Measurements from ENCODE around the gene PAPOLG.
"Not testable (repeated sequence)": the region's sequence is repeated elsewhere in the genome, so short reads cannot be mapped to it uniquely, and the experiment has no call there.

The PAPOLG gene

DNA sequence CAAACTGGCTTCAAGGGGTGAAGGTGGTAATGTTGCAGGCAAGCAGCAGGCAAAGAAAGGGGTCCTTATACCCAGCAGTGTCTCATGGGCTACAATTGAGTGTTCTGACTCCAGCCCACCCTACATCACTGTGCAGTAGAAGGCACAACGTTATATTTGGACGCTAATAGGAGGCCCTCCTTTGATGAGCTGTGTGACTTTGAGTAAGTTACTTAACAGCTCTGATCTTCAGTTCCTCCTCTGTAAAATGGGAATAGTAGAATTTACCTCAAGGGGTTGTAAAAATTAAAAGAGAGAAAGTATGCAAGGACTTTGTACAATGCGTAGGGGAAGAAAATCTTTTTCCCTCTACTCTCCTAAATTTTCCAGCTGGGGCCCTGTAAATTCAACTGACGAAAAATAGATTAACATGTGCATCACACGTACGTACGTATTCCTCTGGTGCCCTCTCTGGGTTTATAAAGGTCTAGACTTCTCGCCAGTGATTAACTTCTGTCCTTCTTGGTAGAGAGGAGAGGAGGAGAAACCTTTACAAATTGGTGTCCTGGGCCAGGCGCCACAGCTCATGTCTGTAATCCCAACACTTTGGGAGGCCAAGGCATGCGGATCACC, 67.7 kb downstream of the PAPOLG start:
- no peaks in the 10 kb centered on the region for H3K36me3 ChIP-seq (ENCODE audit: control insufficient read depth in 2 of 2, insufficient read depth in 2 of 2, low read length in 2 of 2)
- no peak overlapping the region for H3K9ac ChIP-seq (ENCODE audit: low read length in 2 of 2)
- no peak overlapping the region for H3K4me3 ChIP-seq (ENCODE audit: low read length in 2 of 2)
- H3K27ac ChIP-seq (ENCODE audit: low read length) = no peak overlapping the region
- no peaks in the 10 kb centered on the region for H3K9me3 ChIP-seq (ENCODE audit: control insufficient read depth in 2 of 2, low read length in 2 of 2)
- H3K4me1 ChIP-seq (ENCODE audit: control insufficient read depth, insufficient read depth, low read length) = no peaks in the 10 kb centered on the region
- H3K27me3 ChIP-seq (ENCODE audit: control insufficient read depth in 1 of 2, insufficient read depth in 2 of 2, low read length in 2 of 2) = no peaks in the 10 kb centered on the region

DNA sequence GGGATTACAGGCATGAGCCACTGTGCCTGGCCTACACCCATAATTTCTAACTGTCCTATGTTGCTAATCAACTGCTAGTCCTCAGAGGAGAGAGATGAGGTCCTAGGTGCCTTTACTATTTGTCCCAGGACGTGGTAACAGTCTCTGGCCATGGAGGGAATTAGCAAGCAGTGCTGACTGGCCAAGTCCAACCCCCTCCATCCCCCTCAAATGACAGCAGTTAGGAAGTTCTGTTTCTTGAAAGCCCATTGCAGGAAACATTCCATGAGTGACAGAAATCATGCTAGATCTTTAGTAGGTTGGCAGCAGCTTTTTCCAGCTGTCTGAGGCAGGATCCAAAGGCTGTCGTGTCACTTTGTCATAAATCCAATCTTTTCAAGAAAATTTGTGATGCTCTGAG, 69.6 kb downstream of the PAPOLG start:
- H3K27me3 ChIP-seq (ENCODE audit: control insufficient read depth in 1 of 2, insufficient read depth in 2 of 2, low read length in 2 of 2) = no peaks in the 10 kb centered on the region
- H3K27ac ChIP-seq (ENCODE audit: low read length) = no peak overlapping the region
- H3K9ac ChIP-seq (ENCODE audit: low read length in 2 of 2) = no peak overlapping the region
- no peaks in the 10 kb centered on the region for H3K4me1 ChIP-seq (ENCODE audit: control insufficient read depth, insufficient read depth, low read length)
- H3K9me3 ChIP-seq (ENCODE audit: control insufficient read depth in 2 of 2, low read length in 2 of 2) = no peaks in the 10 kb centered on the region
- no peaks in the 10 kb centered on the region for H3K36me3 ChIP-seq (ENCODE audit: control insufficient read depth in 2 of 2, insufficient read depth in 2 of 2, low read length in 2 of 2)
- H3K4me3 ChIP-seq (ENCODE audit: low read length in 2 of 2) = no peak overlapping the region

DNA sequence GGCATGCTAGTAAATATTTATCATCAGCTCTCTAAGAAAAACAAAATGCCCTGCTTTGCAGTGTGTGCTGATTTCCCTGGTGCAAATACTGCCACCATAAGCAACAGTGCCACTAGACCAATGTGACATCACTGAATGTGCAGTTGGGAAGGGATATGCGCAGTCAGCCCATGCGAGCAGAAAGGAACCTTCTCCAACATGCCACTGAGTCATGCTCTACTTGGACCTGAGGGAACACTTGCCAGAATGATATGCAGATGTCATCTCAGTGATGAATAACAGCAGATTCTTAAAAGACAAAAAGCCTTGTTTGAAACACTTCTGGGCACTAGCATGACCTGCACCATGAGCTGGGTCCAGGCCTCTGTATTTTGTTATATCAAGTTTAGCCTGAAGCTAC, 70.0 kb downstream of the PAPOLG start:
- no peak overlapping the region for H3K27ac ChIP-seq (ENCODE audit: low read length)
- H3K27me3 ChIP-seq (ENCODE audit: control insufficient read depth in 1 of 2, insufficient read depth in 2 of 2, low read length in 2 of 2) = no peaks in the 10 kb centered on the region
- no peaks in the 10 kb centered on the region for H3K9me3 ChIP-seq (ENCODE audit: control insufficient read depth in 2 of 2, low read length in 2 of 2)
- no peaks in the 10 kb centered on the region for H3K4me1 ChIP-seq (ENCODE audit: control insufficient read depth, insufficient read depth, low read length)
- no peak overlapping the region for H3K4me3 ChIP-seq (ENCODE audit: low read length in 2 of 2)
- H3K9ac ChIP-seq (ENCODE audit: low read length in 2 of 2) = no peak overlapping the region
- H3K36me3 ChIP-seq (ENCODE audit: control insufficient read depth in 2 of 2, insufficient read depth in 2 of 2, low read length in 2 of 2) = no peaks in the 10 kb centered on the region

DNA sequence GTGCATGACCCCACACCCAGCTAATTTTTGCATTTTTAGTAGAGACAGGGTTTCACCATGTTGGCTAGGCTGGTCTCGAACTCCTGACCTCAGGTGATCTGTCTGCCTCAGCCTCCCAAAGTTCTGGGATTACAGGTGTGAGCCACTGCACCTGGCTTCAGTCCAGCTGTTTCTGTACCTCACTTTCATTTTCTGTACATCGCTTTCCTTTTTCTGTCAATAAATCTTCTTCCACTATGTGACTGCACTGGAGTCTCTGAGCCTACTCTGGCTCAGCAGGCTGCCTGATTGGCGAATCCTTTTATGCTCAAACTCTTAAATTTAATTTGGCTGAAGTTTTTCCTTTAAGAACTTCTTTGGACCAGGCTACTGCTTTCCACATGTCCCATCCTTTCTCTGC, 70.8 kb downstream of the PAPOLG start:
- not testable (repeated sequence) for H3K36me3 ChIP-seq (ENCODE audit: control insufficient read depth in 2 of 2, insufficient read depth in 2 of 2, low read length in 2 of 2); H3K9me3 ChIP-seq (ENCODE audit: control insufficient read depth in 2 of 2, low read length in 2 of 2); H3K9ac ChIP-seq (ENCODE audit: low read length in 2 of 2); H3K4me1 ChIP-seq (ENCODE audit: control insufficient read depth, insufficient read depth, low read length); H3K27me3 ChIP-seq (ENCODE audit: control insufficient read depth in 1 of 2, insufficient read depth in 2 of 2, low read length in 2 of 2); H3K27ac ChIP-seq (ENCODE audit: low read length); H3K4me3 ChIP-seq (ENCODE audit: low read length in 2 of 2)

DNA sequence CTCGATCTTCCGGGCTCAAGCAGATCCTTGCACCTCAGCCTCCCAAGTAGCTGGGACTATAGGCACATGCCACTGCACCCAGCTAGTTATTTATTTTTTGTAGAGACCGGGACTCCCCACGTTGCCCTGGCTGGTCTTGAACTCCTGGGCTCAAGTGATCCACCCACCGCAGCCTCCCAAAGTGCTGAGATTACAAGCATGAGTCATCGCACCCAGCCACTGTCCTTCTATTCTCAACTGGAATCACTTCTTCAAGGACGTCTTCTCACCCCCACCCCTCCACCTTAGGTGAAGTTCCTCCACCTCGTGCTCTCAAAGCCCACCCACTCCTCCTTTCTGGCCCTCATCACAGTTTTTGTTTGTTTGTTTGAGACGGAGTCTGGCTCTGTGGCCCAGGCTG, 71.3 kb downstream of the PAPOLG start:
- no peaks in the 10 kb centered on the region for H3K36me3 ChIP-seq (ENCODE audit: control insufficient read depth in 2 of 2, insufficient read depth in 2 of 2, low read length in 2 of 2)
- no peak overlapping the region for H3K4me3 ChIP-seq (ENCODE audit: low read length in 2 of 2)
- no peaks in the 10 kb centered on the region for H3K27me3 ChIP-seq (ENCODE audit: control insufficient read depth in 1 of 2, insufficient read depth in 2 of 2, low read length in 2 of 2)
- no peaks in the 10 kb centered on the region for H3K9me3 ChIP-seq (ENCODE audit: control insufficient read depth in 2 of 2, low read length in 2 of 2)
- no peak overlapping the region for H3K27ac ChIP-seq (ENCODE audit: low read length)
- H3K4me1 ChIP-seq (ENCODE audit: control insufficient read depth, insufficient read depth, low read length) = no peaks in the 10 kb centered on the region
- H3K9ac ChIP-seq (ENCODE audit: low read length in 2 of 2) = no peak overlapping the region

DNA sequence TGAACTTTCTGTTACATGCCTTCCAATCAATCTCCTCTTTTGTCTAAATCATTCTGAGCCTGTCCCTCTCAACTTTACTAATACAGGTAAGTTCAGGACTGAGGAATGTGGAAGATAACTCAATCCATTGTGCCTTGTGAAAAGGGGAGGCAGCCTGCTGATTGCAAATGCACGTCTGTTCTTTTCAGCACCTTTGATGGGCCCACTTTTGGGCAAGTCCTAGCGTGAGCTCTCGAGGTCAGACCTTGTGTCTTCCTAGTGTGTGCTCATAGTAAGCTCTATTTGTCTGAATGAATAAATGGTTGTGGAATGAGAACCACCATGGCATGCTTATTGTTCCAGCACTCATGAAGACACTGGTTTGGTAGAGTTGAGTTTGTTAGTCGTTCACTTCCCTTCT, 74.9 kb downstream of the PAPOLG start:
- Histone ChIP-seq H3K4me3 (ENCODE audit: low read length in 2 of 2) (no peak overlapping the region), H3K36me3 (ENCODE audit: control insufficient read depth in 2 of 2, insufficient read depth in 2 of 2, low read length in 2 of 2) (no peaks in the 10 kb centered on the region)

DNA sequence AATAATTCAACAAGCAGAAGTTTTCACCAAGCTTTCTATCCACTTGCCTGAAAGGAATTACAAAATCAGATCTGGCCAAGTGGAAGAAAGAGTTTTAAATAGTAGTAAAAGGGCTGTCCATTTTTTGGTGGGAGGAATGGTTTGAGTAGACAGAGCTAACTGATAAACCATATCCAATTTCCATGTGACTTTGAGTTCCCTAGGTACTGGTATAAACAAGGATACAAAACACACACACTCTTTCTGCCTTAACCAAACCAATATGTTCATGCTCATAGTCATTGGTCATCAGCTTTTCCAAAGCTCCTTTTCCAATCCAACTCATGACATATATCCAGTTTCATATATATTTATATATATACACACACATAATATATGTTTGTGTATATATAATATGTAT, 75.9 kb downstream of the PAPOLG start:
- no peaks in the 10 kb centered on the region for H3K9me3 ChIP-seq (ENCODE audit: control insufficient read depth in 2 of 2, low read length in 2 of 2)
- H3K27me3 ChIP-seq (ENCODE audit: control insufficient read depth in 1 of 2, insufficient read depth in 2 of 2, low read length in 2 of 2) = peaks cover 0 to 2% of the 10 kb centered on the region in 2 donors
- H3K4me1 ChIP-seq (ENCODE audit: control insufficient read depth, insufficient read depth, low read length) = no peaks in the 10 kb centered on the region
- H3K9ac ChIP-seq (ENCODE audit: low read length in 2 of 2) = no peak overlapping the region
- no peak overlapping the region for H3K4me3 ChIP-seq (ENCODE audit: low read length in 2 of 2)
- no peak overlapping the region for H3K27ac ChIP-seq (ENCODE audit: low read length)
- H3K36me3 ChIP-seq (ENCODE audit: control insufficient read depth in 2 of 2, insufficient read depth in 2 of 2, low read length in 2 of 2) = no peaks in the 10 kb centered on the region

More for the DNA sequence above, 74.9 kb downstream of the PAPOLG start:
- H3K27me3 ChIP-seq (ENCODE audit: control insufficient read depth in 1 of 2, insufficient read depth in 2 of 2, low read length in 2 of 2) = peaks cover 0 to 2% of the 10 kb centered on the region in 2 donors
- H3K4me1 ChIP-seq (ENCODE audit: control insufficient read depth, insufficient read depth, low read length) = no peaks in the 10 kb centered on the region
- no peaks in the 10 kb centered on the region for H3K9me3 ChIP-seq (ENCODE audit: control insufficient read depth in 2 of 2, low read length in 2 of 2)
- no peak overlapping the region for H3K27ac ChIP-seq (ENCODE audit: low read length)
- no peak overlapping the region for H3K9ac ChIP-seq (ENCODE audit: low read length in 2 of 2)

DNA sequence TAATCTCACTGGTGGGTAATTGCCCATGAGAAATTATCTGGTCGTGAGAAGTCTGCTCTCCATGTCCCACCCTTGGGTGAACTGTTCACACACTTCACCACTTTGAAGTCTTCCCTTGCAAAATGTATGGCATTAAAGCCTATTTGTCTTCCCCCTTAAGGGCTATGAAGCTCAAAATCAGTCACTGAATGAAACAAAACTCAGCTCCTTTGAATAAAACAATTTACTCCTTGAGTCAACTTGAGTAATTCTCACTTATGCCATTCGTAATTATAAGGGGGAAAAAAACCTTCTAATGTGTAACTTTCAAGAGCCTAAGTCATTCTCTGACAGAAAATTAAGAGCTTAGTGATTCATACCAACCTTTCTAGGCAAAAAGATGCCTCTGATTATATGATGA, 76.6 kb downstream of the PAPOLG start:
- Histone ChIP-seq H3K9ac (ENCODE audit: low read length in 2 of 2) (no peak overlapping the region), H3K9me3 (ENCODE audit: control insufficient read depth in 2 of 2, low read length in 2 of 2) (no peaks in the 10 kb centered on the region), H3K36me3 (ENCODE audit: control insufficient read depth in 2 of 2, insufficient read depth in 2 of 2, low read length in 2 of 2) (no peaks in the 10 kb centered on the region), H3K4me1 (ENCODE audit: control insufficient read depth, insufficient read depth, low read length) (no peaks in the 10 kb centered on the region), H3K27ac (ENCODE audit: low read length) (no peak overlapping the region), H3K27me3 (ENCODE audit: control insufficient read depth in 1 of 2, insufficient read depth in 2 of 2, low read length in 2 of 2) (peaks cover 0 to 2% of the 10 kb centered on the region in 2 donors), H3K4me3 (ENCODE audit: low read length in 2 of 2) (no peak overlapping the region)

DNA sequence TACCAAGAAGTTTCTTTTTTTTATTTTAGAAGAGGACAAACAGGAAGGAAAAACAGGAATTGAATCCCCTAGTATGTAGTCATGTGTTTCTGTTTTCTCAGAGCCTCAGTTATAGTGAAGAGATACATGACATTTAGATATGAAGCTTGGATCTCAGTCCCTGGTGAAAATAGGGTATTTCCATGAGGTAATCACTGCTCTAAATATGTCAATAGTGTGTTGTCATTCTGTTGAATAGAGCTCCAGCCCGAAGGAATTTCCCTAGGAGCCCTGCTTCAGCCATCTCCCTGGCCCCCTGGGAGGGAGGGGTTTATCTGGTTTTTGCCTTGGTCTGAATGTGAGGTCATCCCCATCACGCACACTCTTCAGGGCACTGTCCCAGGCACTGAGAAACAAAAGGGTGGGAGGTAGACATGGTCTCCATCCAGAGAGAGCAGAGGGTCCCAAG, 78.2 kb downstream of the PAPOLG start:
- no peaks in the 10 kb centered on the region for H3K9me3 ChIP-seq (ENCODE audit: control insufficient read depth in 2 of 2, low read length in 2 of 2)
- no peak overlapping the region for H3K9ac ChIP-seq (ENCODE audit: low read length in 2 of 2)
- peaks cover 0 to 2% of the 10 kb centered on the region in 2 donors for H3K27me3 ChIP-seq (ENCODE audit: control insufficient read depth in 1 of 2, insufficient read depth in 2 of 2, low read length in 2 of 2)
- H3K36me3 ChIP-seq (ENCODE audit: control insufficient read depth in 2 of 2, insufficient read depth in 2 of 2, low read length in 2 of 2) = no peaks in the 10 kb centered on the region
- H3K27ac ChIP-seq (ENCODE audit: low read length) = no peak overlapping the region
- H3K4me1 ChIP-seq (ENCODE audit: control insufficient read depth, insufficient read depth, low read length) = no peaks in the 10 kb centered on the region
- no peak overlapping the region for H3K4me3 ChIP-seq (ENCODE audit: low read length in 2 of 2)

DNA sequence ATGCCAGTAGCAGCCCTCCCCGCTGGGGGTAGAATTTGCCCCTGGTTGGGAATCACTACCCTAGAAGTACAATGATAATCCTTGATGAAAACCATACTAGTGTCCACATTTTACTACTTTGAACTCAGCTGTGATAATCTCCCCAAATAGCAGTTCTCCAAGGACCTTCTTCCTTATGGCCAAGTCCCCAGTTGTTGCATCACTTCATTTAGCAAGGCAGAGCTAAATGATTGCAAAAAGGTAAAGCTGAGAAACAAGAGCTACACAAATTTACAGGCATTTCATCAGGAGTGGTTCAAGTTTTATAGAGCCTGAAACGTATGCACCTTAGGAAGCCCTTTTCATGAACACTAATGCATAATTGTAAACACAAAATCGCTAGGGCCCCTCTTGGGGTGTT, 80.4 kb downstream of the PAPOLG start:
- H3K27ac ChIP-seq (ENCODE audit: low read length) = no peak overlapping the region
- peaks cover 0 to 2% of the 10 kb centered on the region in 2 donors for H3K27me3 ChIP-seq (ENCODE audit: control insufficient read depth in 1 of 2, insufficient read depth in 2 of 2, low read length in 2 of 2)
- no peak overlapping the region for H3K9ac ChIP-seq (ENCODE audit: low read length in 2 of 2)
- no peaks in the 10 kb centered on the region for H3K9me3 ChIP-seq (ENCODE audit: control insufficient read depth in 2 of 2, low read length in 2 of 2)
- no peaks in the 10 kb centered on the region for H3K36me3 ChIP-seq (ENCODE audit: control insufficient read depth in 2 of 2, insufficient read depth in 2 of 2, low read length in 2 of 2)
- no peaks in the 10 kb centered on the region for H3K4me1 ChIP-seq (ENCODE audit: control insufficient read depth, insufficient read depth, low read length)
- H3K4me3 ChIP-seq (ENCODE audit: low read length in 2 of 2) = no peak overlapping the region

DNA sequence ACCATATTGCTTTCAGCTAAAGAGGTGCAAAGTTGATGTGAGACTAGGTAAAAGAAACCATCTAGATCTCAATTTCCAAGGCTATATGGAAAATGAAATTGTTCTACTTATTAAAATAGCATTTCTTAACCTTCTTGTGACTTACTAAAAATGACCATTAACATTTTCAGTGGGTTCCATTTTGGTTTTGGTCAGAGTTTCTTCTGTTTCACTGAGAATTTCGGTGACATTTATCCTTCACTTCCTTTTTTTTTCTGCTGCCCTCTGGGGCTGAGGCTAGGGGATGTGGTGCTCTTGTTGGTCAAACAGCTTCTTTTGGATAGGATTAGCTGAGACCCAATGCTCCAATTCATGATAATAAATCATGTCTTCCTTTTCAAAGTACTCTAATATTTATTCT, 81.1 kb downstream of the PAPOLG start:
- no peaks in the 10 kb centered on the region for H3K9me3 ChIP-seq (ENCODE audit: control insufficient read depth in 2 of 2, low read length in 2 of 2)
- no peaks in the 10 kb centered on the region for H3K4me1 ChIP-seq (ENCODE audit: control insufficient read depth, insufficient read depth, low read length)
- H3K9ac ChIP-seq (ENCODE audit: low read length in 2 of 2) = no peak overlapping the region

More for the DNA sequence above, 81.1 kb downstream of the PAPOLG start:
- no peaks in the 10 kb centered on the region for H3K36me3 ChIP-seq (ENCODE audit: control insufficient read depth in 2 of 2, insufficient read depth in 2 of 2, low read length in 2 of 2)
- H3K27ac ChIP-seq (ENCODE audit: low read length) = no peak overlapping the region
- H3K4me3 ChIP-seq (ENCODE audit: low read length in 2 of 2) = no peak overlapping the region
- H3K27me3 ChIP-seq (ENCODE audit: control insufficient read depth in 1 of 2, insufficient read depth in 2 of 2, low read length in 2 of 2) = peaks cover 0 to 2% of the 10 kb centered on the region in 2 donors

Data from stomach smooth muscle (tissue), 2 donors.